Spleen (tissue), 11 donors: ENCODE measurements around the gene MMP14. TPM values are rescaled to one million over a fixed set of nuclear protein-coding genes. Genes with fewer than 3 reads are reported as not detected.

ENCODE experiments used
- DNase-seq: peaks from one replicate; pipeline ENCODE4 v3.0.0-alpha.2; 2020
- H3K27ac ChIP-seq, 8 donors: fragments of 200-600 bp; sonication (generic) in 7 of 8; 1 replicate in 4 of 8; 2 replicates in 4 of 8; pipeline versions ENCODE4 v1.5.0 to v1.8.0; 2016 to 2021; ENCODE audit warnings: inconsistent platforms in 4 of 8, mild to moderate bottlenecking in 4 of 8, moderate library complexity in 1 of 8
- H3K27me3 ChIP-seq, 7 donors: fragments of 200-600 bp; sonication (generic) in 6 of 7; replicated peaks in 1 of 7; 1 replicate in 4 of 7; 2 replicates in 3 of 7; pipeline versions ENCODE4 v1.5.0 to v1.8.0; 2016 to 2021; ENCODE audit warnings: inconsistent platforms in 3 of 7, mild to moderate bottlenecking in 1 of 7
- H3K36me3 ChIP-seq, 6 donors: fragments of 200-600 bp; sonication (generic) in 5 of 6; 1 replicate in 4 of 6; 2 replicates in 2 of 6; pipeline versions ENCODE4 v1.5.0 to v1.8.0; 2016 to 2021; ENCODE audit warnings: inconsistent platforms in 2 of 6
- H3K4me1 ChIP-seq, 6 donors: fragments of 200-600 bp; sonication (generic) in 5 of 6; 1 replicate in 3 of 6; 2 replicates in 3 of 6; pipeline versions ENCODE4 v1.5.0 to v1.8.0; 2016 to 2021; ENCODE audit warnings: inconsistent platforms in 3 of 6
- H3K4me3 ChIP-seq, 8 donors: fragments of 200-600 bp; sonication (generic) in 7 of 8; 1 replicate in 4 of 8; 2 replicates in 4 of 8; pipeline versions ENCODE4 v1.5.0 to v1.8.0; 2016 to 2021; ENCODE audit warnings: inconsistent platforms in 4 of 8, mild to moderate bottlenecking in 4 of 8, moderate library complexity in 2 of 8
- H3K9me3 ChIP-seq, 8 donors: fragments of 200-600 bp; sonication (generic) in 7 of 8; 1 replicate in 4 of 8; 2 replicates in 4 of 8; pipeline versions ENCODE4 v1.5.0 to v1.8.0; 2016 to 2021; ENCODE audit warnings: inconsistent platforms in 4 of 8
- CTCF ChIP-seq, 11 experiments: fragments of 200-600 bp in 7 of 11; fragments of 450-650 bp in 4 of 11; sonication (generic) in 4 of 11; IDR thresholded peaks in 8 of 11; conservative IDR thresholded peaks in 3 of 11; 1 replicate in 7 of 11; 2 replicates in 4 of 11; pipeline versions ENCODE4 v1.4.0 to v1.8.0; 2016 to 2021; ENCODE audit warnings: antibody characterized with exemption in 11 of 11, inconsistent platforms in 4 of 11, mild to moderate bottlenecking in 1 of 11
- POLR2A ChIP-seq, 3 donors: fragments of 450-650 bp; IDR thresholded peaks; one replicate each; pipeline ENCODE4 v1.5.1; 2017; ENCODE audit warnings: antibody characterized with exemption in 3 of 3, mild to moderate bottlenecking in 1 of 3
- POLR2AphosphoS5 ChIP-seq, 3 donors: sonication (generic); formaldehyde crosslinking; IDR thresholded peaks; one replicate each; pipeline ENCODE4 v1.5.1; 2017; ENCODE audit warnings: antibody characterized with exemption in 3 of 3
- WGBS, 5 donors: extraction: QIAGEN DNeasy Blood & Tissue Kit in 3 of 5; methylation state at CpG; one replicate each; pipeline versions ENCODE4 v1.1.5 to v1.1.7; 2013 to 2018; 5-methylcytosine and 5-hydroxymethylcytosine counted together
- intact Hi-C: fragments of 100-400 bp; cut with DNase I; formaldehyde crosslinking; loops from one replicate; pipeline ENCODE4 v1.15.0; 2023; ENCODE audit warnings: low total_unique reads
- polyA plus RNA-seq, 3 donors: library from polyadenylated mRNA; stranded (reverse); fragments of 200-250 nt; gene quantifications; one replicate each; pipeline ENCODE4 v1.2.1, GENCODE V29; 2013
- total RNA-seq, 7 donors: library from RNA; depleted of rRNA in 3 of 7; stranded (reverse); fragments of >200 nt in 3 of 7; fragmentation: NEBNext Ultra II Directional in 4 of 7; extraction: Animal tissue kit (Norgen Biotek cat#: 25700) in 4 of 7; gene quantifications; one replicate each; pipeline versions ENCODE4 v1.1.0 to v1.2.1, GENCODE V29; 2016 to 2021
- donor health status: healthy with polysubstance abuse.
- donor health status: DM: no; HTN: no; CAD: no; lungs with moderate emphysema.
- donor health status: DM: no; HTN: no; CAD: no.
- donor health status: Bipolar disorder and iron deficiency.
- donor health status: healthy.
- donor health status: DM: no; HTN: no; CAD: no.
- donor health status: DM: yes; HTN: yes; CAD: no.

MMP14 gene
- total and polyA plus RNA-seq, 10 donors: 6.6 to 126 (median 60.9) TPM

DNA sequence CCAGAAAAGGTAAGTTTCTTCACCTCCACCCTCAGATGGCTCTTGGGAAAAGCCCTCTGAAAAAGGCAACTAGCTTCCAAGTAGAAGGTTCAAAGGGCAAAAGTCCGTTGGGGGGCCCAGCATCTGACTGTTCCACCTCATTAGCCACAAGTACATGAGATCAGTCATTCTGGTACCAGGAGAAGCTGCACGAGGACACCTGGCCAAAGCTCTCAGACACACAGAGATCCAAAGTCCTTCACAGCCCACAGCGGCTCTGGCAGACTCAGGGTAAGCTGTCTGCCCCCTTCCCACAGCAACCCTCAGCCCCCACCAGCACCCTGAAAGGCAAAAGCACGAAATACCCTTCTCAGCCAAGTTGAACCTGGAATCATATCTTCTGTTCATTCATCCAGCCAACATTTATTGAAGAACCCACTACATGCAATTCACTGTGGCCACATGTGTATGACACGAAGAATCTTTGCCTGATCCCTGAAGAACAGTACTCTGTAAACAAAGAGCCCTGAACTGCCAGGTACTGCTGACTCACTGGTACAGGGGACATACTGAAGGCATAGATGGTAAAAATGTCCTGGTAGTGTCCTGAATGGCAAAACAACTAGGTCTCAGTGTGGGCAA is 40.2 kb upstream of the MMP14 start:
- TF ChIP-seq POLR2AphosphoS5 (IDR thresholded peaks at IDR 0.05) (no peak), POLR2A (IDR thresholded peaks at IDR 0.05) (no peak), CTCF (IDR thresholded peaks at IDR 0.05 in 8 of 11, conservative IDR thresholded peaks at IDR 0.05 in 3 of 11) (no peak)
- intact Hi-C loops: no loop called here
- Histone ChIP-seq H3K4me3 (no peak overlapping the region), H3K9me3 (no peaks in the 10 kb centered on the region), H3K27ac (peak overlapping the region in 2 of 8 donors; percentile 17 to 42), H3K36me3 (peaks cover 0 to 9% (median 0%) of the 10 kb centered on the region in 6 donors), H3K4me1 (peaks cover 0 to 73% (median 25%) of the 10 kb centered on the region in 6 donors), H3K27me3 (no peaks in the 10 kb centered on the region)
- 52 to 78% (median 72%) methylated on average over 4 to 5 of the region's 5 CpGs for WGBS, 5 donors
- no peak for DNase-seq

DNA sequence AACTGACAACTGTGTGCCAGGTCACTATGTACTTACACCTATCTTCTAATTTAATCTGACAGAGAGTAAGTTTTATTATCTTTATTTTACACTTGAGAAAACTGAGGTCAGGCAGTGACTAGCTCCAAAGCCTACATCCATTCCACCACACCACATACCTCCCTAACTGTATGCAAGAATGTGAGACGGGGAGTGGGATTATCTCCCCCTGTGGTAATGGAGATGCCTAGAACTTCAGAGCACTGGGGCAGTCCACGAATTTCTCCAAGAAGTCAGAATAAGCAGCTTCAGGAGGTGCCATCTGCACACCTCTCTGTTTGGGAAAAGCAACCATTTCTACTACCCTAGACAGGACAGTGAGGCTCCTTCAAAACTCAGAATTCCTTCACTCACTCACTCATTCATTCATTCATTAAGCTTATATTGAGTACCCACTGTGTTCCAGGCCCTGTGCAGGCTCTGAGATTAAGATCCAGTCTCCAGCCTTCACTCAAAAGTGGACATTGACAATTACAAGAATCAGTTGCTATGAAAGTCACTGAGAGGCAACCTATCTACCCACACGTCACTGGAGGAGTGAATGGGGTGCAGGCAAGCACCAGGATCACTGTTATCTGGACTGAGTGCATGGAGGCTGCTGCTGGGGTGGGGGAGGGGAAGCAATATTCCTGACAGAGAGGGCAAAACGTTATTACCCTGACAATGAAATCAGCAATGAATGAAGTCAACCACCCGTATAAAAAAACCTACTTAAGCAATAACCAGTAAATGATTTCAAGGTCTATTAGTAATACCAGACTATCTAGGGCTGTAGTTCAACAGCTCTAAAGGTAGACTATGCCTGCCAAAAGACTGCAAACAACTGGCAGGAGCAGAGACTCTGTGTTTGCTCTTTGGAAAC is 39.1 kb upstream of the MMP14 start:
- Histone ChIP-seq H3K4me1 (peaks cover 0 to 75% (median 30%) of the 10 kb centered on the region in 6 donors), H3K9me3 (no peaks in the 10 kb centered on the region), H3K36me3 (peaks cover 0 to 14% (median 0%) of the 10 kb centered on the region in 6 donors), H3K27me3 (no peaks in the 10 kb centered on the region), H3K27ac (peak overlapping the region in 2 of 8 donors; percentile 42 to 45), H3K4me3 (no peak overlapping the region)
- no peak for TF ChIP-seq POLR2A (IDR thresholded peaks at IDR 0.05)
- TF ChIP-seq POLR2AphosphoS5 (IDR thresholded peaks at IDR 0.05): no peak
- TF ChIP-seq CTCF (IDR thresholded peaks at IDR 0.05 in 8 of 11, conservative IDR thresholded peaks at IDR 0.05 in 3 of 11): no peak
- no peak for DNase-seq
- 58 to 67% (median 64%) methylated on average over 5 of the region's 5 CpGs for WGBS, 5 donors
- intact Hi-C loops: no loop called here

GRCh38 chr14:22798528-22798927 is 37.9 kb upstream of the MMP14 start:
- intact Hi-C loops: no loop called here

More at GRCh38 chr14:22798528-22798927, 37.9 kb upstream of the MMP14 start:
- H3K27ac ChIP-seq: peak overlapping the region in 4 of 8 donors; percentile 11 to 69 (median 44)
- H3K27me3 ChIP-seq: no peaks in the 10 kb centered on the region
- H3K4me3 ChIP-seq: no peak overlapping the region
- DNase-seq: no peak
- peaks cover 0 to 86% (median 41%) of the 10 kb centered on the region in 6 donors for H3K4me1 ChIP-seq
- TF ChIP-seq CTCF (IDR thresholded peaks at IDR 0.05 in 8 of 11, conservative IDR thresholded peaks at IDR 0.05 in 3 of 11): no peak
- no peak for TF ChIP-seq POLR2AphosphoS5 (IDR thresholded peaks at IDR 0.05)
- no peak for TF ChIP-seq POLR2A (IDR thresholded peaks at IDR 0.05)
- no peaks in the 10 kb centered on the region for H3K9me3 ChIP-seq
- WGBS, 5 donors: 17 to 43% (median 34%) methylated on average over 2 of the region's 2 CpGs
- peaks cover 0 to 14% (median 0%) of the 10 kb centered on the region in 6 donors for H3K36me3 ChIP-seq
